HEK293T (cell line): Measurements from ENCODE around the gene HOXD1.

Experiments used
- CTCF ChIA-PET: fragments of 350-600 bp; formaldehyde crosslinking; extraction: SDS; loops from one replicate; lab custom pipeline; 2021; ENCODE audit warnings: antibody characterized with exemption, inconsistent platforms; lab: Yijun Ruan, JAX
- POLR2A ChIA-PET: fragments of 350-600 bp; formaldehyde crosslinking; extraction: SDS; loops from one replicate; lab custom pipeline; 2020; ENCODE audit warnings: antibody characterized with exemption, inconsistent platforms; lab: Yijun Ruan, JAX
- DNase-seq: peaks from one replicate; pipeline ENCODE4 v3.0.0; 2012; ENCODE audit warnings: mixed read lengths; ENCODE audit errors: extremely low spot score
- ARNT ChIP-seq: fragments of 450-650 bp; IDR thresholded peaks from 2 replicates; pipeline ENCODE4 v1.6.1; 2017; ENCODE audit warnings: mild to moderate bottlenecking
- BHLHE40 ChIP-seq: fragments of 450-650 bp; IDR thresholded peaks from 2 replicates; pipeline ENCODE4 v1.6.1; 2016; ENCODE audit warnings: mild to moderate bottlenecking, moderate library complexity, borderline replicate concordance
- CTBP1 ChIP-seq: fragments of 450-650 bp; IDR thresholded peaks from 2 replicates; pipeline ENCODE4 v1.6.1; 2016; ENCODE audit warnings: borderline replicate concordance
- ELF4 ChIP-seq: fragments of 450-650 bp; IDR thresholded peaks from 2 replicates; pipeline ENCODE4 v1.6.1; 2017; ENCODE audit warnings: antibody characterized with exemption
- FOXA1 ChIP-seq: fragments of 450-650 bp; IDR thresholded peaks from 2 replicates; pipeline ENCODE4 v1.6.1; 2016; ENCODE audit warnings: mild to moderate bottlenecking
- FOXK2 ChIP-seq: fragments of 450-650 bp; IDR thresholded peaks from 2 replicates; pipeline ENCODE4 v1.6.1; 2016; ENCODE audit warnings: mild to moderate bottlenecking
- FOXM1 ChIP-seq: fragments of 450-650 bp; IDR thresholded peaks from 2 replicates; pipeline ENCODE4 v1.6.1; 2017; ENCODE audit warnings: mild to moderate bottlenecking, borderline replicate concordance
- HDGF ChIP-seq: fragments of 450-650 bp; IDR thresholded peaks from 2 replicates; pipeline ENCODE4 v1.6.1; 2017; ENCODE audit warnings: antibody characterized with exemption, borderline replicate concordance
- L3MBTL2 ChIP-seq: fragments of 450-650 bp; conservative IDR thresholded peaks from 2 replicates; pipeline ENCODE4 v1.6.1; 2016; ENCODE audit warnings: mild to moderate bottlenecking
- LEF1 ChIP-seq: fragments of 450-650 bp; IDR thresholded peaks from 2 replicates; pipeline ENCODE4 v1.6.1; 2017; ENCODE audit warnings: mild to moderate bottlenecking, borderline replicate concordance
- NFRKB ChIP-seq: fragments of 450-650 bp; IDR thresholded peaks from 2 replicates; pipeline ENCODE4 v1.6.1; 2016; ENCODE audit warnings: mild to moderate bottlenecking, moderate library complexity
- SP1 ChIP-seq: fragments of 450-650 bp; IDR thresholded peaks from 2 replicates; pipeline ENCODE4 v1.6.1; 2017
- SUZ12 ChIP-seq: fragments of 450-650 bp; IDR thresholded peaks from 2 replicates; pipeline ENCODE4 v1.6.1; 2016; ENCODE audit warnings: mild to moderate bottlenecking
- TARDBP ChIP-seq: fragments of 450-650 bp; IDR thresholded peaks from 2 replicates; pipeline ENCODE4 v1.6.1; 2016
- ZNF384 ChIP-seq: fragments of 450-650 bp; IDR thresholded peaks from 2 replicates; pipeline ENCODE4 v1.6.1; 2016
- TF ChIP-seq, protein P1 (sequence below): fragments of 450-650 bp; IDR thresholded peaks from 2 replicates; pipeline ENCODE4 v1.6.1; 2016

HOXD1 gene

DNA sequence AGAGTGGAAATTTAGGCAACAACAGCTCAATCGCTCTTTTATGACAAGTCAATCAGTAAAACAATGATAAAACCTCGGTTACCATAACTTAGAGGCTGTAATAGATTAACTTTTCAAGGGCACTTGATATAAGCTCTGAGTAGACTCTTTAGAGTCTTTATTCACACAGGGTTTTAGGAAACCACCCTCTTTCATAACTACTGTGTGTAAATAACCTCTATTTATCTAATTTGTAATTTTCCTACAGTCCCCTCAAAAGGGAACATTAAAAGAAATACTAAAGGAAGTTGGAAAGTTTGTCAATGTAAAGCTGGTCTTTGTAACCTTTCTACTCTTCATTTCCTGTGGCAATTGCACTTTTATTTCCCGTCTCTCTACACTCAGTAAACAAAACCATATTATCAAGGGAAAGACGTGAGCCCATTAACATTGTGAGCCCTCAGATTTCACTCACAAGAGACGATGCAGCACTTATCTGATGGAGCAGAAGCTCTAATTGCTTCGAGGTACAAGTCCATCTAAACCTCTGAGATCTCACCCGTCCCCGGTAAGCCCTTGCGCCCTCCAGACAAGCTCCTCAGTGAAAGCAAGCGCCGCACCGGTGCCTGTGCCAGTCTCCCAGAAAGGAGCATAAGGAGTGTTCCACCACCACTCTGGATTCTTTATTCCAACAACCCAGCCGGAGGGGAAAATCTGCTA is 1.1 kb upstream of the HOXD1 start:
- POLR2A ChIA-PET, result interaction anchor here (1.0 to 1.3 kb wide), 5 partner anchors 8 to 82 kb away, joined by 3 to 10 read pairs (median 3); partner anchors contain the start of gene MTX2
- CTCF ChIA-PET, result interaction anchor here (1.2 kb wide), 1 partner anchor 13 kb away, joined by 3 read pairs; no protein-coding TSS in a partner anchor
- TF ChIP-seq LEF1 (no peak), L3MBTL2 (no peak), FOXA1 (no peak), FOXK2 (no peak), SUZ12 (no peak), SP1 (no peak), ARNT (no peak), TARDBP (no peak), CTBP1 (no peak), ELF4 (no peak), FOXM1 (no peak), ZNF384 (no peak), HDGF (no peak), NFRKB (no peak), BHLHE40 (no peak)
- TF ChIP-seq, protein P1, sequence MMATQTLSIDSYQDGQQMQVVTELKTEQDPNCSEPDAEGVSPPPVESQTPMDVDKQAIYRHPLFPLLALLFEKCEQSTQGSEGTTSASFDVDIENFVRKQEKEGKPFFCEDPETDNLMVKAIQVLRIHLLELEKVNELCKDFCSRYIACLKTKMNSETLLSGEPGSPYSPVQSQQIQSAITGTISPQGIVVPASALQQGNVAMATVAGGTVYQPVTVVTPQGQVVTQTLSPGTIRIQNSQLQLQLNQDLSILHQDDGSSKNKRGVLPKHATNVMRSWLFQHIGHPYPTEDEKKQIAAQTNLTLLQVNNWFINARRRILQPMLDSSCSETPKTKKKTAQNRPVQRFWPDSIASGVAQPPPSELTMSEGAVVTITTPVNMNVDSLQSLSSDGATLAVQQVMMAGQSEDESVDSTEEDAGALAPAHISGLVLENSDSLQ, result no peak
- DNase-seq, result peak; percentile 43

DNA sequence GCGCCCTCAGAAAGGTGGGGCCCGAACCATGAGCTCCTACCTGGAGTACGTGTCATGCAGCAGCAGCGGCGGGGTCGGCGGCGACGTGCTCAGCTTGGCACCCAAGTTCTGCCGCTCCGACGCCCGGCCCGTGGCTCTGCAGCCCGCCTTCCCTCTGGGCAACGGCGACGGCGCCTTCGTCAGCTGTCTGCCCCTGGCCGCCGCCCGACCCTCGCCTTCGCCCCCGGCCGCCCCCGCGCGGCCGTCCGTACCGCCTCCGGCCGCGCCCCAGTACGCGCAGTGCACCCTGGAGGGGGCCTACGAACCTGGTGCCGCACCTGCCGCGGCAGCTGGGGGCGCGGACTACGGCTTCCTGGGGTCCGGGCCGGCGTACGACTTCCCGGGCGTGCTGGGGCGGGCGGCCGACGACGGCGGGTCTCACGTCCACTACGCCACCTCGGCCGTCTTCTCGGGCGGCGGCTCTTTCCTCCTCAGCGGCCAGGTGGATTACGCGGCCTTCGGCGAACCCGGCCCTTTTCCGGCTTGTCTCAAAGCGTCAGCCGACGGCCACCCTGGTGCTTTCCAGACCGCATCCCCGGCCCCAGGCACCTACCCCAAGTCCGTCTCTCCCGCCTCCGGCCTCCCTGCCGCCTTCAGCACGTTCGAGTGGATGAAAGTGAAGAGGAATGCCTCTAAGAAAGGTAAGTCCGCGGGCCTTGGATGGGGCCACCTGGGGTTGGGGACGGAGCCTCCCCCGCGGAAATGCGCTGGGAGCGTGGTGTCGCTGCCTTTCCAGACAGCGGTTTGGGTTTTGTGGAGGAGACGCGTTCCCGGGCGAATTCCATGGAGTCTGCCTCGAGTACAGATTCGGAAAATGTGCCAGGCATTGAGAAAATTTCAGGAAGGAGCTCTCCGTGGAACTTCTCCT is 559 bp downstream of the HOXD1 start:
- ChIA-PET POLR2A (interaction anchor here (1.3 to 1.8 kb wide), 3 partner anchors 11 to 84 kb away, joined by 3 to 4 read pairs (median 3); no protein-coding TSS in a partner anchor), CTCF (no interaction called here)
- no peak for DNase-seq
- no peak for TF ChIP-seq L3MBTL2
- no peak for TF ChIP-seq BHLHE40
- TF ChIP-seq SP1, result no peak
- no peak for TF ChIP-seq NFRKB
- no peak for TF ChIP-seq ZNF384
- TF ChIP-seq ARNT, result no peak
- no peak for TF ChIP-seq CTBP1
- TF ChIP-seq LEF1, result 0 out of 2 replicates have a peak, but pooled peaks have one; percentile 18

DNA sequence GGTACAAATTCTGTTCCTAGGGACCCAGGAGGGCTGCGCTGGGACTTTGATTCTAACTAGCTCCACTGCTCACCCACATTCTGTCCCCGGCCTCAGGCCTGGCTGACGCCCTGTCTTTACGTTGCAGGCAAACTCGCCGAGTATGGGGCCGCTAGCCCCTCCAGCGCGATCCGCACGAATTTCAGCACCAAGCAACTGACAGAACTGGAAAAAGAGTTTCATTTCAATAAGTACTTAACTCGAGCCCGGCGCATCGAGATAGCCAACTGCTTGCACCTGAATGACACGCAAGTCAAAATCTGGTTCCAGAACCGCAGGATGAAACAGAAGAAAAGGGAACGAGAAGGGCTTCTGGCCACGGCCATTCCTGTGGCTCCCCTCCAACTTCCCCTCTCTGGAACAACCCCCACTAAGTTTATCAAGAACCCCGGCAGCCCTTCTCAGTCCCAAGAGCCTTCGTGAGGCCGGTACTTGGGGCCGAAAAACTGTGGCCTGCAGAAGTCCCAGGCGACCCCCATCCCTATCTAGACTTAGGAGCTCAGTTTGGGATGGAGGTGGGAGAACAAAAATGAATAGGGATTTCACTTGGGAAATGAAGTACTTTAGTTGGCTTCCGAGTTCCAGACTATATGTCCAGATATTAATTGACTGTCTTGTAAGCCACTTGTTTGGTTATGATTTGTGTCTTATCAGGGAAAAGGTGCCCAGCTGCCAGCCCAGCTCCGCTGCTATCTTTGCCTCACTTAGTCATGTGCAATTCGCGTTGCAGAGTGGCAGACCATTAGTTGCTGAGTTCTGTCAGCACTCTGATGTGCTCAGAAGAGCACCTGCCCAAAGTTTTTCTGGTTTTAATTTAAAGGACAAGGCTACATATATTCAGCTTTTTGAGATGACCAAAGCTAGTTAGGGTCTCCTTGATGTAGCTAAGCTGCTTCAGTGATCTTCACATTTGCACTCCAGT is 1.5 kb downstream of the HOXD1 start:
- POLR2A ChIA-PET, result interaction anchor here (1.0 to 1.8 kb wide), 2 partner anchors 79 to 85 kb away, joined by 4 read pairs; partner anchors contain the start of gene MTX2
- TF ChIP-seq CTBP1, result no peak
- TF ChIP-seq LEF1, result no peak
- TF ChIP-seq, protein P1, result no peak
- no peak for TF ChIP-seq FOXA1
- TF ChIP-seq ELF4, result no peak
- no peak for TF ChIP-seq NFRKB
- TF ChIP-seq HDGF, result no peak
- no peak for TF ChIP-seq FOXK2
- TF ChIP-seq ARNT, result no peak
- TF ChIP-seq L3MBTL2, result no peak
- no peak for TF ChIP-seq TARDBP
- no peak for TF ChIP-seq SUZ12
- no peak for TF ChIP-seq SP1
- no peak for DNase-seq
- CTCF ChIA-PET, result interaction anchor here (1.5 kb wide), 1 partner anchor 49 kb away, joined by 3 read pairs; no protein-coding TSS in a partner anchor

DNA sequence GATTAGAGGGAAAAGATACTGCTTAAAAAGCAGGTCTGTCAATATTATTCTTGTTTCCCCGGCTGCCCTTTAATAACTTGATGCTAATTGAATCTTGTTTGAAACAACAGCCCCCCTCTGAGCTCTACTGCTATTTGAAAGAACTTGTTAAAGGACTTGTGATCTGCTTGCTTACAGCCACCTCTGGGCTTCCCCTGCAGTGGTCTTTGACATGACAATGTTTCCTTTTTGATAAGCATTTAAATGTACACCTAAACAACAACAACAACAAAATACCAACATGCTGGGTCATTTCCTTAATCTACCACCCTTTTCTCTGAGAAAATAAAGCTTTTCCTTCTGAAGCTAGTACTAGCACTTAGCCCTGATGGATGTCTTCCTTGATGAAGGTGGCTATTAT is 3.9 kb downstream of the HOXD1 start:
- no peak for DNase-seq
- TF ChIP-seq TARDBP, result no peak
- CTCF ChIA-PET, result interaction anchor here (0.8 kb wide), 1 partner anchor 52 kb away, joined by 3 read pairs; no protein-coding TSS in a partner anchor
- POLR2A ChIA-PET, result interaction anchor here (0.8 kb wide), 1 partner anchor 86 kb away, joined by 3 read pairs; no protein-coding TSS in a partner anchor

DNA sequence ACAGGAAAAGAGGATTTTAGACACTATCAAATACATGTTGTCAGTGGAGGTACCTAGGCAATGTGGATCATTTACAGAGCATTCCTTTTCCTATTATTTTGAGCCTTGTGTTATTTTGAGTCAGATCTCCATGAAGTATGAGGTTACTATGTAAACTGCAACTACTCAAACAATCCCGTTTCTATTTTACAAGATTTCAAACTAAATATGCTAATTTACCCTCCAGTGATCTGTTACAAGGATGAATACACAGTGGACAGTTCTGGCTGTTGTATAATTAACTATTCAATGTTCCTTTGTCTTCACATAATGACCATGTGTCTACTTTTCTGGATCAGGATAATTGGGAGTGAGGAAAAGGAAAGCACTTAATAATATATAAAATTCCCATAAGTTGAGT is 4.6 kb downstream of the HOXD1 start:
- TF ChIP-seq CTBP1 (no peak), FOXA1 (no peak), FOXK2 (no peak)
- DNase-seq, result no peak
- CTCF ChIA-PET, result no interaction called here
- POLR2A ChIA-PET, result no interaction called here

DNA sequence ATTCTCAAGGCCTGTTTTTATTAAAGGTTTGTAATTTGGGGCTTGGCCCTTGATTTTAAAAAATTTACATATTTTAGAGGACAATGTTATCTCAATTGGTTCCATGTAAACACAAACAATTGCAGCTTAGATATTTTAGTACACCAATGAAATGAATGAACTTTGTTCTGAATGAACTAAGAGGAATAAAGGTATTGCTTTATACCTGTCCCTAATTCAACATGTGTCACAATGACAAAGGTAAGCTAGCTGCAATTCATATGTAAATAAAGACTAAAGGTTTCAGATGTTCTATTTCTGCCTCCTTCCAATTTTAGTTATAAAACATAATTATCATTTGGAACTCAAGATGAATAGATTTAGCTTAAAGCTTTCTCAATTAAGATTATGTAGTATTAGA is 11.4 kb downstream of the HOXD1 start:
- no peak for DNase-seq
- ChIA-PET CTCF (no interaction called here), POLR2A (interaction anchor here (1.1 kb wide), 1 partner anchor 12 kb away, joined by 3 read pairs; the partner anchor contains the start of gene HOXD1)
- no peak for TF ChIP-seq L3MBTL2
- TF ChIP-seq TARDBP, result no peak
